RPMI7951 (cell line): ENCODE results near the gene VPS4A. TPM values are rescaled to one million over a fixed set of nuclear protein-coding genes. Genes with fewer than 3 reads are reported as not detected.
A peak's percentile ranks its signal among the peaks of the same experiment; 100 is the strongest.

Experiments used
- DNase-seq: peaks from one replicate; pipeline ENCODE4 v3.0.0-alpha.2; 2012; ENCODE audit warnings: low read depth
- total RNA-seq: library from RNA; depleted of rRNA; stranded (reverse); fragments of >200 nt; shearing (Covaris generic); gene quantifications from 2 replicates; pipeline ENCODE4 v1.2.3, GENCODE V29; 2014

The VPS4A gene
- total RNA-seq, 1 experiment from 2014 or later = 32.4 TPM

DNA sequence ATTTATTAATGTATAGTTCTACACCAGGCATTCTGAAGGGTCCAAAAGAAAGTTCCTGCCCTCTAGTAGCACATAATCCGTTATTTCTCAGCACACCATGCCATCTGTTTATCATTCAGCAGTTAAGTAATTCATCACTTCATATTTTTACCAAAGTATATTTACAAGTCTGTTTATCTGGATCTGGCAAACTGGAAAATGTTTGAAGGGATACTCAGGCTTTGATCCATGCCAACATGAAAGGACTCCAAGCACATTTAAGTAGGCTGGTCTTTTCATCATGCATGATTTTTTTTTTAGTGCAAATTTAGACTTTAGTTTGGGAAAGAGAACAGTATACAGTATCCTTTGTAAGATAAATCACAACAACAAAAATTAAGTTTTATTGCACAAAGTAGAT, 4.1 kb upstream of the VPS4A start:
- DNase-seq = no peak

DNA sequence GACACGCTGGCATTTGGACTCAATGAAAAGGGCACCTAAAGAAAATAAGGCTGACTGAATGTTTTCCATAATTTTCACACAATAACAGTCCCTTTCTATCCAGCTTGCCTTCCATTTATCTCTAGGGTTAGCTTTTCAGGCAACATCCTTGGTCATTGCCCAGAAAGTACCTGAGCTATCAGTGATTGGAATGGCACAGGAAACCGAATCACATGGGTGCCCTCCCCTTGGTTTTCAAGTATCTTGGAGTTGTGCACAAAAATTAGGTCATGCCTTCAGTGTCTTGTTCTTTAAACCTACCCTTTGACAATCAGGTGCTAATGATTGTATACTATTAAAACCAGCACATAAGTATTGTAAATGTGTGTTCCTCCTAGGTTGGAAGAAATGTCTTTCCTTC, 3.3 kb upstream of the VPS4A start:
- DNase-seq = no peak

GRCh38 chr16:69309316-69309715, 1.8 kb upstream of the VPS4A start:
- peak; percentile 19 for DNase-seq

GRCh38 chr16:69311533-69312387, 610 bp downstream of the VPS4A start:
- peak; percentile 36 for DNase-seq

DNA sequence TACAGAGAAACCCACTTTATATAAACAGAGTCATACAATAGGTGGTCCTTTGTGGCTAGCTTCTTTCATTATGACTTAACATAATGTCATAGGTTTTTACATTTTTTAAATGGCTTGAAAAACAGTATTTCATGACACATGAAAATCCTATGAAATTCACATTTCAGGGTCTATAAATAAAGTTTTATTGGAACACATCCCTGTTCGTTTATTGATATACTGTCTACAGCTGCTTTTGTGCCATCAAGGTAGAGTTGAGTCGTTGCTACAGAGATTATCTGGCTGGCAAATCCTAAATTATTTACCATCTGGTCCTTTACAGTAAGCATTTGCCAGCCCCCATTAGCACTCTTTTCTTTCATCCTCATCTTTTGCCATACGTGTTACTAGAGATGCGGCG, 2.3 kb downstream of the VPS4A start:
- no peak for DNase-seq

- no peak for DNase-seq
These were observed 3.4 kb downstream of the VPS4A start for GRCh38 chr16:69314534-69314933.

DNA sequence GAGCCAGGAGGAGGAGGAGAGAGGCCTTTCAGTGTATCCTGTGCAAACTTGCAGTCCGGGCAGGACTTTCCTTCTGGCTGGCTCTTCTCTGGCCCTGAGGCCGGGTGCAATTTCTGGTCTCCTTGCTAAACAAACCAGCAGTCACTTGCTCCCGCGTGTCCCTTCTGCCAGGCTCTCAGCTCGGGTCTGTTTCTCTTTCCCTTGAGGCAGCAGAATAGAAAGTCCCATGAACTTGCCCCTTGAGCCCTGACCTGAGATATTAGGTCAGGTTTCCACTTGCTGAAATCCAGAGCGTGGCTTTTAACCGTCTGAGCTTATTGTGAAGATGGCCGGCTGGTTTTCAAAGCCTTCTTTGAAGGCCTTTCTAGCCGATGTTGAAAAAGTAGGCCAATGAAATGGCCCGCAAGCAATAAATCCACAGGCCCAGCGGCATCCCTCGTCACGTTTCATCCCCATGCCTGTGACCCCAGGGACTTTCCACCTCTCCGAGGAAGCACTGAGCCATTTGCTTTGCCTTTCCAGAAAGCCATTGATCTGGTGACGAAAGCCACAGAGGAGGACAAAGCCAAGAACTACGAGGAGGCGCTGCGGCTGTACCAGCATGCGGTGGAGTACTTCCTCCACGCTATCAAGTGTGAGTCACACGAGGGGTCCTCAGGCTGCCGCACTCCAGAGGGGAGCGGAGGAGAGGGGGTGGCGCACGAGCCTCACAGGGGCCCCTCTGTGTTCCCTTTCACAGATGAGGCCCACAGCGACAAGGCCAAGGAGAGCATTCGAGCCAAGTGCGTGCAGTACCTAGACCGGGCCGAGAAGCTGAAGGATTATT, 4.5 kb downstream of the VPS4A start:
- peak; percentile 34 for DNase-seq

GRCh38 chr16:69316595-69317034, 5.5 kb downstream of the VPS4A start:
- no peak for DNase-seq

DNA sequence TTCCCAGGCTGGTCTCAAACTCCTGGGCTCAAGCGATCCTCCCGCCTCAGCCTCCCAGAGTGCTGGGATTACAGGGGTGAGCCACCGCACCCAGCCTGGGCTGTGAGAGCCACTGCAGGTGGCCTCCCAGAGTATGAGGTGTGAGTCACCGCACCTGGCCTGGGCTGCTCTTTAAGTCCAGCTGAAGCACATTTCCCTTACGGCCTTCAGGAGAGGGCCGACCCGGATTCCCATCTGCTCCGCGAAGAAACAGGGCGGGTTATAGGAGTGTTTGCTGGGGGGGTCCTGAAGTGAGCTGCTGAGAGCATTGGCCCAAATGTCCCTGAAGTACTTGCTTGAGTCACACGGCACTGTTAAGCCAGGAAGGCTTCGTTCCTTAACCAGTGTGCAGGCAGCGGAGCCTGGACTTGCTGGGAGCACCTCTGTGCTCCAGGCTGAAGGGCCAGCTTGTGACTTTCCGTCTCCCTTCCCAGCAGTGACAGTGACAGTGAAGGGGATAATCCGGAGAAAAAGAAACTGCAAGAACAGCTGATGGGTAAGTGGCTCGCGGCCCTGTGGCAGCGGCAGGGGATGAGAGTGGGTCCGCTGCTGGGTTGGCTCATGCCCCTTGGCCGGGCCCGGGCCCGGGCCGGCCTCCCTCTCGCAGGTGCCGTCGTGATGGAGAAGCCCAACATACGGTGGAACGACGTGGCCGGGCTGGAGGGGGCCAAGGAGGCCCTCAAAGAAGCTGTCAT, 7.2 kb downstream of the VPS4A start:
- DNase-seq = no peak

GRCh38 chr16:69318911-69319289, 7.8 kb downstream of the VPS4A start:
- DNase-seq = no peak

- no peak for DNase-seq
These were observed 8.2 kb downstream of the VPS4A start for GRCh38 chr16:69319381-69319780.

DNA sequence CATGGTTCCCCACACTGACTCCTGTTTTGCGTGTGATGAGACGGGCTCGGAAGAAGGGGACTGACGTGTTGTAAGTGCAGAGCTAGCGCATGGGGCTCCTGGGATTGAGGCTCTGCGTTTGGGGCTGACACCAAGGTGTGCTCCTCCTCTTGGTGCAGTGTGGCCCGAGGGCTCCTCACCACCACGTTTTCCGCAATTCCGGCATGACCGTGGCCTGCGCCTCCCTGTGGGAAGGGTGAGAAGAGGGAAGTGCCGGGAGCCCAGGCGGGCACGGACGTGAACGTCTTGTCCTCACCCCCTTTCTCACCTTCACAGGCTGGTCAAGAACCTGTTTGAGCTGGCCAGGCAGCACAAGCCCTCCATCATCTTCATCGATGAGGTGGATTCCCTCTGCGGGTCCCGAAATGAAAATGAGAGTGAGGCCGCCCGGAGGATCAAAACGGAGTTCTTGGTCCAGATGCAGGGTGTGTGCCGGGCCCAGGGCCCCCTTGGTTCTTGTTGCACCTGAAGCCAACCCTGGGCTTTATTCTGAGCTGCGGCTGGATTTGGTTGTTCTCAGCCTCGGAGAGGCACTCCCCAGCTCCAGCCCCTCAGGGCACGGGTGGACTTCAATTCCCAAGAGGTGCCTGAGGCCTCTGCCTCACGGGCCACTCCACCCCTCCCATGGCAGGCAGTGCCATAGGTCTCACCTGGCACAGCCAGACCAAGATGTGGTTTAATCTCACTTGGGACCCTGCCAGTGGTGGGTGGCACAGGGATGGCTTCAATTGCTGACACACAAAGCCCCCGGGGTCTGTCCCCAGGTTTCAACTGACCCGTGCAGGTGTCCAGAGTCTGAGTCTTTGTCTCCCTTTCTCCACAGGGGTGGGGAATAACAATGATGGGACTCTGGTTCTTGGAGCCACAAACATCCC, 8.9 kb downstream of the VPS4A start:
- no peak for DNase-seq

- DNase-seq = no peak
These were observed 9.6 kb downstream of the VPS4A start for GRCh38 chr16:69320740-69321073.

GRCh38 chr16:69321080-69321479, 9.9 kb downstream of the VPS4A start:
- DNase-seq = no peak

DNA sequence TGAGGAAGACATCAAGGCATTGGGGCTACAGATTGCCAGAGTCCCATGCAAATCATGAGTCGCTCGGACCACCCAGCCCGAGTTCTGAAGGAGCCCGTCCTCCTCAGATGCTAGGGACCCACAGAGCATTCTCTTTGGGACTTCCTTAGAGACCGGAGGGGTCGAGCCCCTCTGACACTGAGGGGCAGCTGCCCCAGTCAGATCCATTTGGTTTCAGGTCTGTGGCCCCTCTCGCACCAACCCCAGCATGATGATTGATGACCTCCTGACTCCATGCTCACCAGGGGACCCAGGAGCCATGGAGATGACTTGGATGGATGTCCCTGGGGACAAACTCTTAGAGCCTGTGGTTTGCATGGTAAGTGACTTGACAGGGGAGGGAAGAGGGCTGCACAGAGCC, 11.2 kb downstream of the VPS4A start:
- DNase-seq = no peak

GRCh38 chr16:69323415-69323814, 12.3 kb downstream of the VPS4A start:
- DNase-seq = no peak

DNA sequence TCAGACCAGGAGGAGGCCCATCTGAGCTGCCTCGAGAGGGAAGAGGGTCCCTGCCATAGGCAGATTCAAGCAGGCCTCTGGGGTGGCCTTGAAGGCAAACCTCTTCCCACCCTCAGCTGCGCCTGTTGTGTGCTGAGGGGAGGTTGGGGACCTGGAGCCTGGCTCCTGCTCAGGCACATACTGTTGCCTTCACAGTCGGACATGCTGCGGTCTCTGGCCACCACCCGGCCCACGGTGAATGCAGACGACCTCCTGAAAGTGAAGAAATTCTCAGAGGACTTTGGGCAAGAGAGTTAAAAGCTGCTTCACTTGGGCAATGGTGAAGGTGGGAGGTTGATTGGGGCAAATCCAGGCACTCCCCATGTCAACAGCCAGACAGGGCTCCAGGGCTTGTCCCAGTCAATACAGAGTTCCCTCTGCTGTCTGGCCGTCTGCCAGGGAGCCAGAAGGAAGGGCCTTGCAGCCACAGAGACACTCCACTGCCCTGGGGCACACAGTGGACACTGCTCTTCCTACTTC, 12.9 kb downstream of the VPS4A start:
- DNase-seq = peak; percentile 40

- DNase-seq = no peak
These were observed 13.6 kb downstream of the VPS4A start for GRCh38 chr16:69324585-69325253.

GRCh38 chr16:69325784-69326171, 14.6 kb downstream of the VPS4A start:
- no peak for DNase-seq

- DNase-seq = no peak
These were observed 15.2 kb downstream of the VPS4A start for GRCh38 chr16:69326172-69326873.
